Measurements from ENCODE around the gene NLN. TPM values are rescaled to one million over a fixed set of nuclear protein-coding genes. Genes with fewer than 3 reads are reported as not detected.
"Not testable (repeated sequence)": the region's sequence is repeated elsewhere in the genome, so short reads cannot be mapped to it uniquely, and the experiment has no call there.

Gene NLN
- total and polyA plus RNA-seq, 12 donors: 1.5 to 17.4 (median 13.4) TPM

DNA sequence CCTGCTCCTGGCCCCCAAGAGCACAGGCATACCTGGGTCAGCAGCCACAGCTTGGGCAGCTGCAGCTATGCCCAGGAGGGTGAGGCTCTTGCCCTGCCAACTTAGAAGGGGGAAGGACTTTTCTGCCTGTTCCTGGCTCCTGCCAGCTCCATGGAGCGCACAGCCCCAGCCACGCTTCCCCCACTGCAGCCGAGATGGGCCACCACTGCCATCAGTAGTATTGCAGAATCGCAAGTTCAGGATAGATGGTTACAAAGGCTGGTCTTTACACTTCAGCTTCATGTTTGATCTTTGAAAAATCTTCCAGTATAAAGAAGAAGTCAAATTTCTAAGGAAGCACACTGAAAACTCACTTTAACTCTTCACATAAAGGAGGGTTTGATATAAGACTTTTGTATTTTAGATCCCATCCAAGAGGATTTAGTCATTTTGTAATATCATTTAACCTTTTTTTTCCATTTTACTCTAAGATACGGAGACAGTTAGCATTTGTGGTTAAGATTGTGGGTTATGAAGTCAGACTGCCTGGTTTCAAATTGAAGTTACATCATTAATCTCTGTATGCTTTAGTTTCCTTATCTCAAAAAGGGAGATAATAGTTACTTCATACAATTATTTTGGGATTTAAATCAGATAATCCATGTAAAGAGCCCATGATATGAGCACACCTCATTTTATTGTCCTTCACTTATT, 81.8 kb downstream of the NLN start:
- intact Hi-C loops (cut with DNase I): no loop called here
- no peaks in the 10 kb centered on the region for H3K27me3 ChIP-seq
- ATAC-seq: no peak
- no peak overlapping the region for H3K4me3 ChIP-seq
- DNase-seq: no peak
- peaks cover 0 to 31% (median 7%) of the 10 kb centered on the region in 9 donors for H3K4me1 ChIP-seq
- 94 to 97% methylated on average over 5 of the region's 5 CpGs for WGBS, 2 donors
- no peak overlapping the region for H3K27ac ChIP-seq
- H3K9me3 ChIP-seq: no peaks in the 10 kb centered on the region
- TF ChIP-seq, protein P1, sequence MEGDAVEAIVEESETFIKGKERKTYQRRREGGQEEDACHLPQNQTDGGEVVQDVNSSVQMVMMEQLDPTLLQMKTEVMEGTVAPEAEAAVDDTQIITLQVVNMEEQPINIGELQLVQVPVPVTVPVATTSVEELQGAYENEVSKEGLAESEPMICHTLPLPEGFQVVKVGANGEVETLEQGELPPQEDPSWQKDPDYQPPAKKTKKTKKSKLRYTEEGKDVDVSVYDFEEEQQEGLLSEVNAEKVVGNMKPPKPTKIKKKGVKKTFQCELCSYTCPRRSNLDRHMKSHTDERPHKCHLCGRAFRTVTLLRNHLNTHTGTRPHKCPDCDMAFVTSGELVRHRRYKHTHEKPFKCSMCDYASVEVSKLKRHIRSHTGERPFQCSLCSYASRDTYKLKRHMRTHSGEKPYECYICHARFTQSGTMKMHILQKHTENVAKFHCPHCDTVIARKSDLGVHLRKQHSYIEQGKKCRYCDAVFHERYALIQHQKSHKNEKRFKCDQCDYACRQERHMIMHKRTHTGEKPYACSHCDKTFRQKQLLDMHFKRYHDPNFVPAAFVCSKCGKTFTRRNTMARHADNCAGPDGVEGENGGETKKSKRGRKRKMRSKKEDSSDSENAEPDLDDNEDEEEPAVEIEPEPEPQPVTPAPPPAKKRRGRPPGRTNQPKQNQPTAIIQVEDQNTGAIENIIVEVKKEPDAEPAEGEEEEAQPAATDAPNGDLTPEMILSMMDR (IDR thresholded peaks at IDR 0.05): no peak
- no peaks in the 10 kb centered on the region for H3K36me3 ChIP-seq

DNA sequence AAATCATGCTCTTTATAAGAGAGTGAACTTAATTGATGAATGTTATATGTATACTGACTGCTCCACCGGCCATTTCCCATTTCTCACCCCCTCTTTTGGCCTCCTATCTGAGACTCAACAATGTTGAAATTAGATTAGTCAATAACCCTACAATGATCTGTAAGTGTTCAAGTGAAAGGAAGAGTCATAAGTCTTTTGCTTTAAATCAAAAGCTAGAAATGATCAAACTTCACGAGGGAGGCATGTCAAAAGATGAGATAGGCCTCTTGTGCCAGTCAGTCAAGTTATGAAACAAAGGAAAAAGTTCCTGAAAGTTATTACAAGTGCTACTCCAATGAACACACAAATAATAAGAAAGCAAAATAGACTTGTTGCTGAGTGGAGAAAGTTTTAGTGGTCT, 83.1 kb downstream of the NLN start:
- 89 to 93% methylated on average over 2 of the region's 2 CpGs for WGBS, 2 donors
- no peaks in the 10 kb centered on the region for H3K9me3 ChIP-seq
- no peak overlapping the region for H3K4me3 ChIP-seq
- TF ChIP-seq, protein P1 (IDR thresholded peaks at IDR 0.05): no peak
- ATAC-seq (no peak), DNase-seq (no peak)
- H3K36me3 ChIP-seq: peaks cover 0 to 1% (median 0%) of the 10 kb centered on the region in 9 donors
- H3K4me1 ChIP-seq: peaks cover 0 to 31% (median 12%) of the 10 kb centered on the region in 9 donors
- H3K27ac ChIP-seq: no peak overlapping the region
- no peaks in the 10 kb centered on the region for H3K27me3 ChIP-seq
- intact Hi-C loops (cut with DNase I): no loop called here

DNA sequence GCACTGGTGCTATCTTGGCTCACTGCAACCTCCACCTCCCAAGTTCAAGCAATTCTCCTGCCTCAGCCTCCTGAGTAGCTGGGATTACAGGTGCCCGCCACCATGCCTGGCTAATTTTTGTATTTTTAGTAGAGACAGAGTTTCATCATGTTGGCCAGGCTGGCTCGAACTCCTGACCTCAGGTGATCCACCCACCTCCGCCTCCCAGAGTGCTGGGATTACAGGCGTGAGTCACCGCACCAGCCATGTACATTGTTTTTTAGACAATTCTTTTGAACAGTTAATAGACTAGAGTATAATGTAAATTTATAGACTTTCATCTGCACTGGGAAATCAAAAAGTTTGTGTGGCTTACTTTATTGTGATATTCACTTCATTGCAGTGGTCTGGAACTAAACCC, 85.5 kb downstream of the NLN start:
- H3K4me1 ChIP-seq: peaks cover 0 to 21% (median 3%) of the 10 kb centered on the region in 9 donors
- H3K4me3 ChIP-seq; H3K27ac ChIP-seq; H3K9me3 ChIP-seq; H3K27me3 ChIP-seq; DNase-seq; ATAC-seq; intact Hi-C loops (cut with DNase I): not testable (repeated sequence)
- H3K36me3 ChIP-seq: peaks cover 0 to 17% (median 0%) of the 10 kb centered on the region in 9 donors
- 98 to 99% methylated on average over 5 of the region's 5 CpGs for WGBS, 2 donors

DNA sequence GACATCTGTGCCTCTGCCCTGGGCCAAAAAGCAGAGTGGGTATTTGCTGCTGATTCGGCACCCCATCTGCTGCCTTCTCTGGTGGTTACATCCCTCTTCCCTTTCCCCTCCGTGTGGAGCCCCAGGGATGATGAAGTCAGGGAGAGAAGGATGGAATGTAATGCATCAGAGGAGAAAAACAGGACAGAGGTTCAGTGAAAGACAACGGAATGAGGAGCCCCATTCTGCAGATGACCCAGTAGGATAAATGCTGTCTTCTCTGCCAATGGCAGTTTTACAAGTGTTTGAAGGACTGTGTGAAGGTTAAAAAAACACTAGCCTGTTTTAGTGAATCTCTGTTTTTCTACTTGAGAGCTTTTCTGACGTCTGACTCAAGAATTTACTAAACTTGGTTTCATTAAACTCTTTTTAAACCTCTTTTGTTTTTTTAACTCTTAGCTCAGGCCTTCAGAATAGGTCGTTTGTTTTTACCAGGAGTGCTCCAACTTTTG, 86.3 kb downstream of the NLN start:
- no peak overlapping the region for H3K4me3 ChIP-seq
- intact Hi-C loops (cut with DNase I): no loop called here
- TF ChIP-seq, protein P1 (IDR thresholded peaks at IDR 0.05): no peak
- H3K4me1 ChIP-seq: peaks cover 0 to 19% (median 3%) of the 10 kb centered on the region in 9 donors
- H3K27ac ChIP-seq: peak overlapping the region in 2 of 10 donors; percentile 18 to 26
- H3K36me3 ChIP-seq: peaks cover 0 to 25% (median 0%) of the 10 kb centered on the region in 9 donors
- no peak for DNase-seq
- no peaks in the 10 kb centered on the region for H3K9me3 ChIP-seq
- 56 to 69% methylated on average over 5 of the region's 5 CpGs for WGBS, 2 donors
- no peaks in the 10 kb centered on the region for H3K27me3 ChIP-seq
- no peak for ATAC-seq

DNA sequence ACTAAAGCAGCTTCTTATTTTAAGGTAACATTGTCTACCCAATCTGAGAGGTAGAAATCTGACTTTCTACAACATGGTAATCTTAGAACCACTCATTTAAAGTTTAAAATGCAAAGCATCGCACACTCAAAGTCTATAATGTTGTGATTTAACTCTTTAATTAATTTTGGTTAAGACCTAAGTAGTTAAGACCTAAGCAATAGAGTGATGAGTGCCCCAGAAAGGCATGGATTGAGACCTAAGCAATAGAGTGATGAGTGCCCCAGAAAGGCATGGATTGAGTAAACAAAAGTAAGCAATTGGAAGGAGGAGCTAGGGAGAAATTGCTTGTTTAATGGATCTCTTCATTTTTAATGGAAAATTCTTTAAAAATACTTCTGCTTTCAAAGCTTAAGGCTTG, 86.8 kb downstream of the NLN start:
- Histone ChIP-seq H3K4me1 (peaks cover 0 to 18% (median 3%) of the 10 kb centered on the region in 9 donors), H3K36me3 (peaks cover 0 to 30% (median 0%) of the 10 kb centered on the region in 9 donors), H3K27me3 (no peaks in the 10 kb centered on the region), H3K4me3 (no peak overlapping the region), H3K27ac (peak overlapping the region in 2 of 10 donors; percentile 18 to 26), H3K9me3 (no peaks in the 10 kb centered on the region)
- WGBS, 2 donors: 95 to 99% methylated on average over 1 of the region's 1 CpG
- TF ChIP-seq, protein P1 (IDR thresholded peaks at IDR 0.05): no peak
- intact Hi-C loops (cut with DNase I): no loop called here
- DNase-seq: no peak
- ATAC-seq: no peak
